SK-N-SH (cell line): ENCODE data around the gene SCN7A. TPM values are rescaled to one million over a fixed set of nuclear protein-coding genes. Genes with fewer than 3 reads are reported as not detected.

ENCODE experiments used
- CTCF ChIA-PET: fragments of 300-600, 350-600 bp; formaldehyde crosslinking; extraction: SDS; loops from one replicate; lab custom pipeline; 2021; lab: Yijun Ruan, JAX
- POLR2A ChIA-PET: fragments of 350-600 bp; sonication (Branson Sonifier 250); formaldehyde crosslinking; extraction: SDS; loops from one replicate; lab custom pipeline; 2020; ENCODE audit warnings: antibody characterized with exemption, inconsistent platforms; lab: Yijun Ruan, JAX
- DNase-seq: peaks from one replicate; pipeline ENCODE4 v3.0.0; 2012
- H2AFZ ChIP-seq: fragments of 200-600 bp; sonication (generic); 2 replicates; pipeline ENCODE4 v1.8.1; 2016; ENCODE audit warnings: antibody characterized with exemption, mild to moderate bottlenecking, low read depth
- H3F3A ChIP-seq: fragments of 200-600 bp; sonication (generic); replicated peaks from 2 replicates; pipeline ENCODE3; 2016; ENCODE audit warnings: antibody characterized with exemption, mild to moderate bottlenecking; ENCODE audit not compliant: insufficient read depth
- H3K27ac ChIP-seq, 2 experiments: fragments of 200-500 bp in 1 of 2; fragments of 200-600 bp in 1 of 2; sonication (Bioruptor generic) in 1 of 2; sonication (generic), shearing (Covaris generic) in 1 of 2; 2 replicates each; pipeline versions ENCODE4 v1.5.1 to v1.6.1; 2014 to 2016; ENCODE audit warnings: low read depth in 2 of 2, inconsistent platforms in 1 of 2, low read length in 1 of 2, mild to moderate bottlenecking in 1 of 2, mixed read lengths in 1 of 2
- H3K27me3 ChIP-seq: fragments of 200-600 bp; sonication (generic), shearing (Covaris generic); 2 replicates; pipeline ENCODE4 v1.6.1; 2016; ENCODE audit warnings: mixed run types; ENCODE audit not compliant: insufficient read depth
- H3K36me3 ChIP-seq, 2 experiments: fragments of 200-500 bp in 1 of 2; fragments of 200-600 bp in 1 of 2; sonication (Bioruptor generic) in 1 of 2; sonication (generic) in 1 of 2; replicated peaks in 1 of 2; 2 replicates each; pipeline versions ENCODE3 to v1.5.1; 2014 to 2016; ENCODE audit warnings: low read length in 1 of 2, mild to moderate bottlenecking in 1 of 2; ENCODE audit not compliant: insufficient read depth in 2 of 2, control insufficient read depth in 1 of 2
- H3K4me1 ChIP-seq, 2 experiments: fragments of 200-500 bp in 1 of 2; fragments of 200-600 bp in 1 of 2; sonication (Bioruptor generic) in 1 of 2; sonication (generic), shearing (Covaris generic) in 1 of 2; 2 replicates each; pipeline versions ENCODE4 v1.5.1 to v1.6.1; 2014 to 2016; ENCODE audit warnings: low read depth in 1 of 2, low read length in 1 of 2, mixed run types in 1 of 2; ENCODE audit not compliant: insufficient read depth in 2 of 2, control insufficient read depth in 1 of 2
- H3K4me2 ChIP-seq: fragments of 200-600 bp; sonication (generic), shearing (Covaris generic); 2 replicates; pipeline ENCODE4 v1.6.1; 2017; ENCODE audit warnings: mixed run types
- H3K4me3 ChIP-seq, 2 experiments: fragments of 200-500 bp in 1 of 2; fragments of 200-600 bp in 1 of 2; sonication (Bioruptor generic) in 1 of 2; sonication (generic), shearing (Covaris generic) in 1 of 2; 2 replicates each; pipeline versions ENCODE4 v1.5.1 to v1.8.1; 2014 to 2016; ENCODE audit warnings: low read depth in 2 of 2, inconsistent platforms in 1 of 2, low read length in 1 of 2, mild to moderate bottlenecking in 1 of 2, mixed read lengths in 1 of 2, moderate library complexity in 1 of 2
- H3K79me2 ChIP-seq: fragments of 200-600 bp; sonication (generic); 2 replicates; pipeline ENCODE4 v1.8.1; 2017; ENCODE audit warnings: mild to moderate bottlenecking; ENCODE audit not compliant: insufficient read depth
- H3K9ac ChIP-seq: fragments of 200-600 bp; sonication (generic); 2 replicates; pipeline ENCODE4 v1.6.1; 2017; ENCODE audit warnings: mixed run types
- H3K9me2 ChIP-seq: fragments of 200-600 bp; sonication (generic); 2 replicates; pipeline ENCODE4 v1.6.1; 2017; ENCODE audit warnings: mixed run types
- H3K9me3 ChIP-seq: fragments of 200-600 bp; sonication (generic); 2 replicates; pipeline ENCODE4 v1.6.1; 2017; ENCODE audit warnings: mixed run types, mild to moderate bottlenecking, moderate library complexity
- H4K20me1 ChIP-seq: fragments of 200-600 bp; sonication (generic); 2 replicates; pipeline ENCODE4 v1.6.1; 2017; ENCODE audit warnings: mild to moderate bottlenecking, mixed run types; ENCODE audit not compliant: insufficient read depth
- FOXJ3 ChIP-seq: sonication (generic); formaldehyde crosslinking; IDR thresholded peaks from 2 replicates; pipeline ENCODE4 v1.5.1; 2020; ENCODE audit warnings: mild to moderate bottlenecking, missing genetic modification reagents
- GATA2 ChIP-seq: sonication (generic); formaldehyde crosslinking; IDR thresholded peaks from 2 replicates; pipeline ENCODE4 v1.5.0; 2020; ENCODE audit warnings: mild to moderate bottlenecking, missing genetic modification reagents
- MXI1 ChIP-seq: IDR thresholded peaks from 2 replicates; pipeline ENCODE4 v1.6.1; 2012; ENCODE audit warnings: mild to moderate bottlenecking, low read depth, low read length, improper control_type of control experiment
- NRF1 ChIP-seq: IDR thresholded peaks from 2 replicates; pipeline ENCODE4 v1.6.1; 2012; ENCODE audit warnings: low read depth, mild to moderate bottlenecking, low read length
- POLR2AphosphoS5 ChIP-seq: IDR thresholded peaks from 2 replicates; pipeline ENCODE4 v1.6.1; 2012; ENCODE audit warnings: low read depth, low read length
- RAD21 ChIP-seq: IDR thresholded peaks from 2 replicates; pipeline ENCODE4 v1.6.1; 2012; ENCODE audit warnings: mild to moderate bottlenecking, low read length
- SMC3 ChIP-seq: IDR thresholded peaks from 2 replicates; pipeline ENCODE4 v1.6.1; 2012; ENCODE audit warnings: low read depth, low read length, improper control_type of control experiment
- YY1 ChIP-seq: IDR thresholded peaks from 2 replicates; pipeline ENCODE4 v1.4.0; 2012; ENCODE audit warnings: low read depth, mild to moderate bottlenecking
- WGBS: methylation state at CpG from one replicate; pipeline ENCODE4 v1.1.6; 2017; ENCODE audit warnings: low lambda C conversion rate; 5-methylcytosine and 5-hydroxymethylcytosine counted together
- polyA plus RNA-seq, 3 experiments: library from polyadenylated mRNA; depleted of rRNA; stranded (reverse); fragments of >200 nt; gene quantifications; 2 replicates each; pipeline ENCODE4 v1.2.3, GENCODE V29; 2012
- TF ChIP-seq, protein P1 (sequence below): fragments of 200-600 bp; sonication (generic); IDR thresholded peaks from 2 replicates; pipeline ENCODE4 v1.6.1; 2017; ENCODE audit warnings: antibody characterized with exemption, mild to moderate bottlenecking, moderate library complexity

The SCN7A gene
- polyA plus RNA-seq (2012; rRNA removed) = 0.02 and 0.05 TPM in 2 replicates
- 0.04 and 0.05 TPM in 2 replicates for polyA plus RNA-seq (2012; cell fraction: cytosol; rRNA removed)
- 0.02 TPM in 2 replicates for polyA plus RNA-seq (2012; cell fraction: nucleus; rRNA removed)

DNA sequence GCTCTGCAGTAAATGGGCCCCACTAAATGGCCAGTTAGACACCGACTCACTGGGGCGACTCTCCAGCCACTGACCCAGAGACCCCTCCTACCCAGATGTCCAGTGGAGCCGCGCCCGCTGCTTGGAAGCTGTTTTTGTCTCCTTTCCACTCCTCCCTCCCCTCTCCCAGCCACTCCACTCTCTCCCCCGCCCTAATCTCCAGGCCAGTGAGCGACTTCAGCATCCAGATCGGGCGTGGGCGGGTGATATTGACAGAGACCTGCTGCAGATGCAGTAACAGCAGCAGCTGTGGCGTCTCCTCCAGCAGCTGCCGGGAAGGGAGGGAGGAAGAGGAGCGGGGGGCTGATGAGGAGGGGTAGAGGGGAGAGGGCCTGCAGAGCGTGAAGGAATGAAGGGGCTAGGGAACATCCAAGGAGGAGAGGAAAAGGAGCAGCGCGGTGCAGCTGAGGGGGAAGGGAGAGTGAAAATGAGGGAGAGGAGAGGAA is at the start of gene SCN7A:
Gene SCN7A (minus strand): TSS at position 110 of the 485 bp plus-strand sequence. CDS start 16,553 bp downstream, outside the sequence.
- no peaks in the 10 kb centered on the region for H3K79me2 ChIP-seq
- H3K4me3 ChIP-seq = peak within 1 kb of the TSS; percentile 35 to 46; a peak in 3 of 4 replicates
- H3K27me3 ChIP-seq = no peaks in the 10 kb centered on the region
- TF ChIP-seq FOXJ3 (CRISPR knock-in tag) (0 out of 2 replicates have a peak, but pooled peaks have one; percentile 24), NRF1 (no peak), GATA2 (CRISPR knock-in tag) (0 out of 2 replicates have a peak, but pooled peaks have one; percentile 35), MXI1 (peak; percentile 70)
- no peaks in the 10 kb centered on the region for H3F3A ChIP-seq
- H3K36me3 ChIP-seq = no peaks in the 10 kb centered on the region
- H2AFZ ChIP-seq = peak within 1 kb of the TSS; percentile 69
- H3K4me2 ChIP-seq = peak within 1 kb of the TSS; percentile 76
- peak; percentile 63 for DNase-seq
- H3K9me2 ChIP-seq = no peaks in the 10 kb centered on the region
- POLR2A ChIA-PET = interaction anchor here (0.6 to 1.1 kb wide), 2 partner anchors 113 to 118 kb away, joined by 3 read pairs; partner anchors contain the start of gene SCN9A
- no peak within 1 kb of the TSS; a peak in 1 of 4 replicates for H3K27ac ChIP-seq
- no peaks in the 10 kb centered on the region for H3K9me3 ChIP-seq
- no peak within 1 kb of the TSS for H3K9ac ChIP-seq
- CTCF ChIA-PET = interaction anchor here (1.0 to 3.5 kb wide), 3 partner anchors 22 to 118 kb away, joined by 3 to 12 read pairs (median 3); partner anchors contain the start of gene SCN9A
- no peaks in the 10 kb centered on the region for H4K20me1 ChIP-seq
- WGBS = 7% methylated on average over 16 of the region's 16 CpGs
- H3K4me1 ChIP-seq = peaks cover 0 to 9% of the 10 kb centered on the region in 2 experiments; a peak in 2 of 4 replicates

DNA sequence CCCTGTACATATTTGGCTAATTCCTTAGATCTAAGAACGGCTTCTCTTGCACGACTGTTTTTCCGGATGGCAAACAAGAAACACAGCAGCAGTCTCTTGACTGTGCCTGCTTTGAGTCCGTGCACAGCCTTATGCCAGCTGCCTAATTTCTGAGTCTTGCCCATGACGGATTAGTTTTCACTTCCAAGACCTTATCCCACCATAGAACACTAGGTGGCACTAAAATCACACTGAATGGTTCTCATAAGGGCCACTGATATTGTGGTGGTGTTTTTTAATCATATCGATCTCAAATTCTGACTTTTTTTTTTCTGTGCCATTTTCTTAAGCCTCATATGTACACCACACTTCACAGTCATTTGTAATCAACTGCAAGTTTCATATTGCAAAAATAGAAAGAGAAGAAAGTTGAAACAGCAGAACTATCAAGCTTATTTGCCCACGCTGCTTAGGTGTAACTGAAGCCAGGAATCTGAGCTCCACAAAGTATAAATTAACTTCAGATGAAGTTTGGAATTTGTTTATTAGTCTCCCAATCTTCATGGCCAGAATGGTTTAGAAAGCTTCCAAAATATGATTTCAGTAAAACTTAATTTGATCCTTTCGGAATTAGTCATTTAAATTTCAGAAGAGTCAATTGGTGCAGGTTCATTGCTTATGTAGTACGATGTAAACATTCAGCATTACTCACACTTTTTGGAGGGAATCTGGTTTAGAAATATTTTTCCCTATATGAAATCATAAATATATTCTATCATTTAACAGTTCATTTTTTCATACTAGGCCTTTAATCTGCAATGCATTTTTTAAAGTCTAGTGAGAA is 45.5 kb upstream of the SCN7A start:
- 31% methylated on average over 9 of the region's 9 CpGs for whole genome bisulfite sequencing
- H3K4me2 ChIP-seq = 0 out of 2 replicates have a peak overlapping the region, but pooled peaks have one; percentile 38
- peak; percentile 39 for DNase-seq
- TF ChIP-seq GATA2 (CRISPR knock-in tag) = no peak
- TF ChIP-seq POLR2AphosphoS5 = no peak
- no peak for TF ChIP-seq YY1
- TF ChIP-seq, protein P1, sequence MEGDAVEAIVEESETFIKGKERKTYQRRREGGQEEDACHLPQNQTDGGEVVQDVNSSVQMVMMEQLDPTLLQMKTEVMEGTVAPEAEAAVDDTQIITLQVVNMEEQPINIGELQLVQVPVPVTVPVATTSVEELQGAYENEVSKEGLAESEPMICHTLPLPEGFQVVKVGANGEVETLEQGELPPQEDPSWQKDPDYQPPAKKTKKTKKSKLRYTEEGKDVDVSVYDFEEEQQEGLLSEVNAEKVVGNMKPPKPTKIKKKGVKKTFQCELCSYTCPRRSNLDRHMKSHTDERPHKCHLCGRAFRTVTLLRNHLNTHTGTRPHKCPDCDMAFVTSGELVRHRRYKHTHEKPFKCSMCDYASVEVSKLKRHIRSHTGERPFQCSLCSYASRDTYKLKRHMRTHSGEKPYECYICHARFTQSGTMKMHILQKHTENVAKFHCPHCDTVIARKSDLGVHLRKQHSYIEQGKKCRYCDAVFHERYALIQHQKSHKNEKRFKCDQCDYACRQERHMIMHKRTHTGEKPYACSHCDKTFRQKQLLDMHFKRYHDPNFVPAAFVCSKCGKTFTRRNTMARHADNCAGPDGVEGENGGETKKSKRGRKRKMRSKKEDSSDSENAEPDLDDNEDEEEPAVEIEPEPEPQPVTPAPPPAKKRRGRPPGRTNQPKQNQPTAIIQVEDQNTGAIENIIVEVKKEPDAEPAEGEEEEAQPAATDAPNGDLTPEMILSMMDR = peak; percentile 94
- peak; percentile 96 for TF ChIP-seq RAD21
- TF ChIP-seq SMC3 = peak; percentile 86
- ChIA-PET CTCF (interaction anchor here (0.6 to 1.9 kb wide), 61 partner anchors 8 to 1894 kb away, joined by 3 to 20 read pairs (median 4); partner anchors contain the start of gene SCN7A), POLR2A (interaction anchor here (0.8 kb wide), 1 partner anchor 1579 kb away, joined by 3 read pairs; no protein-coding TSS in a partner anchor)
- H3K79me2 ChIP-seq = no peaks in the 10 kb centered on the region
- H2AFZ ChIP-seq = 0 out of 2 replicates have a peak overlapping the region, but pooled peaks have one; percentile 10
- no peaks in the 10 kb centered on the region for H4K20me1 ChIP-seq
- H3K9me3 ChIP-seq = no peaks in the 10 kb centered on the region
- H3K4me1 ChIP-seq = peaks cover 0 to 2% of the 10 kb centered on the region in 2 experiments; a peak in 1 of 4 replicates
- H3K9me2 ChIP-seq = no peaks in the 10 kb centered on the region
- H3K9ac ChIP-seq = no peak overlapping the region
- no peaks in the 10 kb centered on the region for H3K36me3 ChIP-seq
- H3K27me3 ChIP-seq = no peaks in the 10 kb centered on the region
- H3K4me3 ChIP-seq = peak overlapping the region in 1 of 2 experiments; percentile 18; a peak in 1 of 4 replicates
- no peaks in the 10 kb centered on the region for H3F3A ChIP-seq
- H3K27ac ChIP-seq = peak overlapping the region in 1 of 2 experiments; percentile 5; a peak in 1 of 4 replicates
